GM13977 (cell line): Measurements from ENCODE around the gene STAB2.
A peak's percentile ranks its signal among the peaks of the same experiment; 100 is the strongest.

ENCODE experiments used
- DNase-seq: peaks from one replicate; pipeline ENCODE4 v3.0.0; 2012; ENCODE audit warnings: low spot score
- CTCF ChIP-seq: IDR thresholded peaks from 2 replicates; pipeline ENCODE4 v1.5.1; 2012; ENCODE audit warnings: mild to moderate bottlenecking, control low read depth; ENCODE audit not compliant: insufficient read depth; ENCODE audit errors: extremely low read depth, missing control alignments
- in situ Hi-C: fragments of 300-500 bp; cut with MboI; formaldehyde crosslinking; loops from one replicate; pipeline ENCODE4 v1.12.0; 2022; ENCODE audit warnings: low sequenced_read_pairs, low pct_unique_long_range_greater_than_20kb, mixed read lengths, inconsistent platforms; ENCODE audit not compliant: unreplicated experiment

Gene STAB2

GRCh38 chr12:103627189-103627855, 40.2 kb downstream of the STAB2 start:
- TF ChIP-seq CTCF = no peak
- DNase-seq = no peak
- in situ Hi-C loops = no loop called here

- DNase-seq = peak; percentile 85
- peak; percentile 100 for TF ChIP-seq CTCF
- in situ Hi-C loops = no loop called here
These were observed 45.6 kb downstream of the STAB2 start for GRCh38 chr12:103632554-103633216.

GRCh38 chr12:103634732-103635131, 47.7 kb downstream of the STAB2 start:
- in situ Hi-C loops = no loop called here
- TF ChIP-seq CTCF = no peak
- DNase-seq = no peak

- TF ChIP-seq CTCF = no peak
These were observed 48.3 kb downstream of the STAB2 start for GRCh38 chr12:103635419-103635818.

GRCh38 chr12:103637021-103637420, 49.9 kb downstream of the STAB2 start:
- no peak for TF ChIP-seq CTCF
- DNase-seq = no peak
- in situ Hi-C loops = no loop called here

More at GRCh38 chr12:103635419-103635818, 48.3 kb downstream of the STAB2 start:
- in situ Hi-C loops = no loop called here
- no peak for DNase-seq

- no peak for TF ChIP-seq CTCF
- no peak for DNase-seq
- in situ Hi-C loops = no loop called here
These were observed 50.4 kb downstream of the STAB2 start for GRCh38 chr12:103637429-103637828.
